T-helper 2 cell treated with Interferon-gamma antibody and Interleukin-4, amounts not matched to agents 100 ng/mL and 5 ng/mL, for 36 hours (primary cell): ENCODE results near the gene SOCS1. TPM values are rescaled to one million over a fixed set of nuclear protein-coding genes. Genes with fewer than 3 reads are reported as not detected.

Experiments
- intact Hi-C: fragments of 100-400 bp; cut with micrococcal nuclease; formaldehyde crosslinking; loops from one replicate; pipeline ENCODE4 v1.15.1; 2023
- total RNA-seq: library from RNA; stranded (reverse); gene quantifications from 2 replicates; pipeline ENCODE4 v1.2.3, GENCODE V29; 2022

The SOCS1 gene
- total RNA-seq, 1 donor from 2014 or later = 156 TPM

DNA sequence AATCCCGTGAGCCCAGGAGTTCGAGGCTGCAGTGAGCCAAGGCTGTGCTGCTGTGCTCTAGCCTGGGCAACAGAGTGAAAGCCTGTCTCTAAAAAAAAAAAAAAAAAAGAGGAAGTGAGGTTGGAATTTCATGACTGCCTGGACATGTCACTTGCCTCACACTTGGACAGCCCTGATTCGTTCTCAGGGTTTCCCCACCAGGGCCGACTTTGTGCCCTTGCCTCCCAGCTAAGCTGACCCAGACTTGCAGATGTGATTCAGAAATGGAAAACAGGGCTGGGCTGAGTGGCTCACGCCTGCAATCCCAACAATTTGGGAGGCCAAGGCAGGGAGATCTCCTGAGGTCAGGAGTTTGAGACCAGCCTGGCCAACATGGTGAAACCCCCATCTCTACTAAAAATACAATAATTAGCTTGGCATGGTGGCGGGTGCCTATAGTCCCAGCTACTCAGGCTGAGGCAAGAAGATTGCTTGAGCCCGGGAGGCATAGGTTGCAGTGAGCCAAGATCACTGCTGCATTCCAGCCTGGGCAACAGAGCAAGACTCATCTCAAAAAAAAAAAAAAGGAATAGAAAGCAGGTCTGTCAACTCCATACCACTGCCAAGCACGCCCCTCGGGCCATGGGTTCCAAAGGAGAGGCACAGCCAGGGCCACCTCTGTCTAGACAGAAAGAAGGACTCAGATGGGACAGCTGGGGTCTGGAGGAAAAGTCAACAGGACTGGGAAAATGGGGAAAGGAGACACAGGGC is 46.9 kb downstream of the SOCS1 start:
- intact Hi-C loops = no loop called here

DNA sequence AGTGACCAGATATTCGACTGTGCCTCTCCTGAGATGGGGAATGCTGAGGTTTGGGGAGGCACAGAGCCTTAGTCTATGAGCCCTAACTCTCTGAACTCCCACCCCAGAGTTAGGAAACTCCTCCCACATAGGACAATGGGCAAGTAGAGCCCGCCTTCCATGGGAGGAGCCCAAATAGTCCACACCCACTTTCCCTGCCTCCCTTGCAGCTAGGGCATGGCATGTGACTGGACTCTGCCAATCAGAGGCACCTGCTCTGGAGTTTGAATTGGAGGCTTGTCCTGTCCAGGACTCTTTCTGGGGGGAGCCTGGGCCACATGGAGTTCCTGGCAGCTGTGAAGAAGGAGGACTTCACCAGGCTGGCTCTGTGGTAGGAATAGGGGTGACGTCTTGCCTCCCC is 48.4 kb downstream of the SOCS1 start:
- intact Hi-C loops = no loop called here

GRCh38 chr16:11205754-11206581 is 50.0 kb downstream of the SOCS1 start:
- intact Hi-C loops = no loop called here

DNA sequence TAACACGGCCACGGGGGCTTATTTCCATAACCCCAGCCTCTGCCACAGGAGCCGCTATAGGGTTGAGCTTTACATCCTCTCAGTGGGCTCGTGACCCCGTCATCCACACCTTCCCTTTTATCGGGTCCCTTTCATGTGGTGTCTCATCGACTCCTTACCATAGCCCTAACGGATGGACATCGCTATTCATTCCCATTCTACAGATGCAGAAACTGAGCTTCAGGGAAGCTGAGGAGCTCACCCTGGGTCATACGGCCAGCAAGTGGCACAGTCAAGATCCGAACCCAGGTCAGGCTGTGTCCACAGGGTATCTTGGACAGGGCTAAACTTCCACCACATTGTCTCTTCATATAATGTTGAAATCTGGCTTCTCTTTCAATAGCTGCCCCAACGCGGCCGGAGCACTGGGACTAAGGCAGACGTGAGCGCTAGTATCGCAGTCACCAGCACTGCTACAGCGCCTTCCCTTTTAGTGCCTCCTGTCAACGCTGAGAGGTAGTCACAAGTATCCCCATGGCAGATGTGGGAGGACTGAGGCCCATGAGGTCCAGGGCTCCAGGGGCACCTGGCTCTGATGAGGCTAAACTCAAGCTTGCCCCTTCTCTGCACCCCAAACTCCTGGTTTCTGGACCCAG is 50.8 kb downstream of the SOCS1 start:
- intact Hi-C loops = no loop called here

DNA sequence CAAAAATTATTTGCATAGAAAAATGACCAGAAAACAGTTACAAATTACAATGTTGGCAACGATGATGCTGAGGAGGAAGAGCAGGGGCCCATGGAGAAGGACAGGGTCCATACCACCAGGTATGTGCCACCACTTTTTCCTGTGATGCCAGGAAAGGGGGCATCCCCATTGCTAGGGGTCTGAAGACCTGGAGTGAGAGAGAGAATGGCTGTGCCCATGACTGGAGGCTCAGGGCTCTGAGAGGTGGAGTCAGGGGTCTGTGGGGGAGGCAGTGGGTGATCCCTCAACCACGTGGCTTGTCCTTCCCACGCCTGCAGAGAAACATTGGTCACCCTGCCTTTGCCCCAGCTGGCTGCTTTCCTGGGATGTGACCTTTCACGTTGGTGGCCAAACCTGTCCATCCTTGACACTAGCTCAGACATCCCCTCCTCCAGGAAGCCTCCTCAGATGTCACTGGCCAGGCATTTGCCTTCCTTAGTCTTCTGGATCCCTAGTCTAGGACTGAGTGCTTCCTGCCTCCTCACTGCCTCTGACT is 51.4 kb downstream of the SOCS1 start:
- intact Hi-C loops = no loop called here

Other genes starting within 250 kb of the SOCS1 start
- not detected in 2 replicates for gene TNP2, start 13.1 kb upstream of the SOCS1 start, total RNA-seq
- not detected in 2 replicates for gene PRM3, start 17.4 kb upstream of the SOCS1 start, total RNA-seq
- not detected in 2 replicates for gene PRM2, start 20.3 kb upstream of the SOCS1 start, total RNA-seq
- not detected in 2 replicates for gene PRM1, start 25.1 kb upstream of the SOCS1 start, total RNA-seq
- 59.5 and 59.6 TPM in 2 replicates for gene RMI2, start 89.3 kb upstream of the SOCS1 start, total RNA-seq